Measurements from ENCODE around the gene ANK2.

Gene ANK2

GRCh38 chr4:113086172-113086695, 36.8 kb downstream of the ANK2 start:
- Histone ChIP-seq H3K27me3 (ENCODE audit: control insufficient read depth, insufficient read depth, low read length) (no peaks in the 10 kb centered on the region), H3K4me3 (ENCODE audit: low read length) (no peak overlapping the region), H3K36me3 (ENCODE audit: control insufficient read depth, insufficient read depth, low read length) (no peaks in the 10 kb centered on the region), H3K9me3 (ENCODE audit: control insufficient read depth, insufficient read depth, low read length) (no peaks in the 10 kb centered on the region), H3K4me1 (ENCODE audit: control insufficient read depth, insufficient read depth, low read length) (no peaks in the 10 kb centered on the region), H3K27ac (ENCODE audit: low read length) (no peak overlapping the region)
- WGBS (ENCODE audit: insufficient coverage, insufficient read length): 100% methylated on average over 1 of the region's 2 CpGs
- no peak for DNase-seq (ENCODE audit: low read depth, low spot score)

DNA sequence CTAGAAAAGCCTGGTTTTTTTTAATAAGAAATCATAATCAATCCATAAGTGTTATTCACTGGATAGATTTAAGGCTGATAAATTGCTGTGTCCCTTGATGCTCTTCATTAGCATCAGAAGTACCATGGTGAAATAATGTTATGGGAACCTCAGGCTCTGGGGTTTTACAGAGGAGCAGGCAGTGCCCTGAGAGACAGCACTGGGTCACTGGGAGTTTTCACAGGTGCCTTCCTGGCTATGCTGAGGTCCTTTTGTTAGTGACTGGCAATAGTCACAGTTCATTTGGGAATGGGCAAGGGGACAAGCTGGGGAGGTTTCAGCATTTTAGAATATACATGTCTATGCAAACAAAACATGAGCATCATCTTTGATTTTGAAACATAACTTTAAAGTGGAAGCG, 38.6 kb downstream of the ANK2 start:
- Histone ChIP-seq H3K4me3 (ENCODE audit: low read length) (no peak overlapping the region), H3K27ac (ENCODE audit: low read length) (no peak overlapping the region), H3K9me3 (ENCODE audit: control insufficient read depth, insufficient read depth, low read length) (no peaks in the 10 kb centered on the region), H3K4me1 (ENCODE audit: control insufficient read depth, insufficient read depth, low read length) (no peaks in the 10 kb centered on the region), H3K36me3 (ENCODE audit: control insufficient read depth, insufficient read depth, low read length) (no peaks in the 10 kb centered on the region), H3K27me3 (ENCODE audit: control insufficient read depth, insufficient read depth, low read length) (no peaks in the 10 kb centered on the region)
- WGBS (ENCODE audit: insufficient coverage, insufficient read length): no CpG with 5 or more reads among the region's 1 CpG
- no peak for DNase-seq (ENCODE audit: low read depth, low spot score)

- Histone ChIP-seq H3K4me3 (ENCODE audit: low read length) (no peak overlapping the region), H3K36me3 (ENCODE audit: control insufficient read depth, insufficient read depth, low read length) (no peaks in the 10 kb centered on the region), H3K9me3 (ENCODE audit: control insufficient read depth, insufficient read depth, low read length) (no peaks in the 10 kb centered on the region), H3K4me1 (ENCODE audit: control insufficient read depth, insufficient read depth, low read length) (no peaks in the 10 kb centered on the region), H3K27me3 (ENCODE audit: control insufficient read depth, insufficient read depth, low read length) (no peaks in the 10 kb centered on the region), H3K27ac (ENCODE audit: low read length) (no peak overlapping the region)
- no peak for DNase-seq (ENCODE audit: low read depth, low spot score)
These were observed 41.5 kb downstream of the ANK2 start for GRCh38 chr4:113090954-113091353.

DNA sequence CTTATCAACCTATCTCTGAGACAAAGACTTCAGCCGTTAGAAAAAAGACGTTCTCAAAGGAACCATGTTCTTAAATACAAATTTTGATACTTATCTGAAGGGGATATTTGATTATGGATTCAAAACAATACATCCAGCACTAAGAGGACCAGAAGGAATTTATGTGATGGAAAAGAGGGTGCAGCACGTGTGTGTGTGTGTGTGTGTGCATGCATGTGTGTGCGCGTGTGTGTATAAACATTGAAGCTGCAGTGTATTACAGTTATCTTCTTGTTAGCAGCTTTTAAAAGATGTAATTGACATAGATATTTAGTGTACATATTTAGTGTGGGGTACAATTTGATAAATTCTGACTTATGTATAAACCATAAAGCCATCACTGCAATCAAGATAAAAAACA, 44.9 kb downstream of the ANK2 start:
- Histone ChIP-seq H3K9me3 (ENCODE audit: control insufficient read depth, insufficient read depth, low read length) (no peaks in the 10 kb centered on the region), H3K27me3 (ENCODE audit: control insufficient read depth, insufficient read depth, low read length) (no peaks in the 10 kb centered on the region), H3K36me3 (ENCODE audit: control insufficient read depth, insufficient read depth, low read length) (no peaks in the 10 kb centered on the region), H3K4me3 (ENCODE audit: low read length) (no peak overlapping the region), H3K4me1 (ENCODE audit: control insufficient read depth, insufficient read depth, low read length) (no peaks in the 10 kb centered on the region), H3K27ac (ENCODE audit: low read length) (no peak overlapping the region)
- WGBS (ENCODE audit: insufficient coverage, insufficient read length): no CpG with 5 or more reads among the region's 5 CpGs
- no peak for DNase-seq (ENCODE audit: low read depth, low spot score)

GRCh38 chr4:113094802-113095201, 45.3 kb downstream of the ANK2 start:
- H3K4me3 ChIP-seq (ENCODE audit: low read length): no peak overlapping the region
- H3K27me3 ChIP-seq (ENCODE audit: control insufficient read depth, insufficient read depth, low read length): no peaks in the 10 kb centered on the region
- no peak for DNase-seq (ENCODE audit: low read depth, low spot score)

GRCh38 chr4:113101669-113102068, 52.2 kb downstream of the ANK2 start:
- no peaks in the 10 kb centered on the region for H3K36me3 ChIP-seq (ENCODE audit: control insufficient read depth, insufficient read depth, low read length)
- H3K27me3 ChIP-seq (ENCODE audit: control insufficient read depth, insufficient read depth, low read length): no peaks in the 10 kb centered on the region
- DNase-seq (ENCODE audit: low read depth, low spot score): no peak
- H3K27ac ChIP-seq (ENCODE audit: low read length): no peak overlapping the region
- no peaks in the 10 kb centered on the region for H3K9me3 ChIP-seq (ENCODE audit: control insufficient read depth, insufficient read depth, low read length)
- no CpG with 5 or more reads among the region's 1 CpG for WGBS (ENCODE audit: insufficient coverage, insufficient read length)
- H3K4me1 ChIP-seq (ENCODE audit: control insufficient read depth, insufficient read depth, low read length): no peaks in the 10 kb centered on the region
- H3K4me3 ChIP-seq (ENCODE audit: low read length): no peak overlapping the region

More at GRCh38 chr4:113094802-113095201, 45.3 kb downstream of the ANK2 start:
- Histone ChIP-seq H3K27ac (ENCODE audit: low read length) (no peak overlapping the region), H3K9me3 (ENCODE audit: control insufficient read depth, insufficient read depth, low read length) (no peaks in the 10 kb centered on the region), H3K4me1 (ENCODE audit: control insufficient read depth, insufficient read depth, low read length) (no peaks in the 10 kb centered on the region), H3K36me3 (ENCODE audit: control insufficient read depth, insufficient read depth, low read length) (no peaks in the 10 kb centered on the region)

DNA sequence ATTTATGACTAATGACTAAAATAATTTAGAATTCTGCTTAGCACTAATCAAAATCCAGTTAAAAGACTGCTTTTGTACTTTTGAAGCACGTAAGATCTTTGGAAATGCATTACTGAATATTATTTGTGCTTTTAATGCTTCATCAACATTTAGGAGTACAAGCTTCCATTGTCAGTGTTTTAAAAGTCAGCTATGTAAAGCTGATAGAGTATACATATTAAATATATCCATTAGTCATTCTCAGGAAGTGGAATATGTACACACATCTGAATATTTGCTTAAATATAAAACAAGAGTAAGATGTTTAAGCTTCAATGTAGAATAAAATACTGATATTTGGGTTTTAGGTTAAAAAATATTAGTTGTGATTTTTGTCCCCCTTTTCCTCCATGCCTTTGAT, 54.1 kb downstream of the ANK2 start:
- WGBS (ENCODE audit: insufficient coverage, insufficient read length): no CpG with 5 or more reads among the region's 1 CpG
- Histone ChIP-seq H3K4me1 (ENCODE audit: control insufficient read depth, insufficient read depth, low read length) (no peaks in the 10 kb centered on the region), H3K36me3 (ENCODE audit: control insufficient read depth, insufficient read depth, low read length) (no peaks in the 10 kb centered on the region), H3K9me3 (ENCODE audit: control insufficient read depth, insufficient read depth, low read length) (no peaks in the 10 kb centered on the region), H3K27ac (ENCODE audit: low read length) (no peak overlapping the region), H3K27me3 (ENCODE audit: control insufficient read depth, insufficient read depth, low read length) (no peaks in the 10 kb centered on the region), H3K4me3 (ENCODE audit: low read length) (no peak overlapping the region)
- DNase-seq (ENCODE audit: low read depth, low spot score): no peak

- no peak overlapping the region for H3K4me3 ChIP-seq (ENCODE audit: low read length)
- no peaks in the 10 kb centered on the region for H3K27me3 ChIP-seq (ENCODE audit: control insufficient read depth, insufficient read depth, low read length)
- no peak for DNase-seq (ENCODE audit: low read depth, low spot score)
- H3K27ac ChIP-seq (ENCODE audit: low read length): no peak overlapping the region
- H3K9me3 ChIP-seq (ENCODE audit: control insufficient read depth, insufficient read depth, low read length): no peaks in the 10 kb centered on the region
- H3K36me3 ChIP-seq (ENCODE audit: control insufficient read depth, insufficient read depth, low read length): no peaks in the 10 kb centered on the region
- H3K4me1 ChIP-seq (ENCODE audit: control insufficient read depth, insufficient read depth, low read length): no peaks in the 10 kb centered on the region
These were observed 56.7 kb downstream of the ANK2 start for GRCh38 chr4:113106108-113106507.

- H3K27ac ChIP-seq (ENCODE audit: low read length): no peak overlapping the region
- no peaks in the 10 kb centered on the region for H3K9me3 ChIP-seq (ENCODE audit: control insufficient read depth, insufficient read depth, low read length)
- H3K4me1 ChIP-seq (ENCODE audit: control insufficient read depth, insufficient read depth, low read length): no peaks in the 10 kb centered on the region
- no peak overlapping the region for H3K4me3 ChIP-seq (ENCODE audit: low read length)
- H3K27me3 ChIP-seq (ENCODE audit: control insufficient read depth, insufficient read depth, low read length): no peaks in the 10 kb centered on the region
- no peaks in the 10 kb centered on the region for H3K36me3 ChIP-seq (ENCODE audit: control insufficient read depth, insufficient read depth, low read length)
- WGBS (ENCODE audit: insufficient coverage, insufficient read length): no CpG with 5 or more reads among the region's 4 CpGs
- no peak for DNase-seq (ENCODE audit: low read depth, low spot score)
These were observed 59.8 kb downstream of the ANK2 start for GRCh38 chr4:113109106-113109718.

- H3K36me3 ChIP-seq (ENCODE audit: control insufficient read depth, insufficient read depth, low read length): no peaks in the 10 kb centered on the region
- H3K4me3 ChIP-seq (ENCODE audit: low read length): no peak overlapping the region
- WGBS (ENCODE audit: insufficient coverage, insufficient read length): no CpG with 5 or more reads among the region's 2 CpGs
- no peaks in the 10 kb centered on the region for H3K9me3 ChIP-seq (ENCODE audit: control insufficient read depth, insufficient read depth, low read length)
- DNase-seq (ENCODE audit: low read depth, low spot score): no peak
- H3K4me1 ChIP-seq (ENCODE audit: control insufficient read depth, insufficient read depth, low read length): peaks cover 4% of the 10 kb centered on the region
- no peaks in the 10 kb centered on the region for H3K27me3 ChIP-seq (ENCODE audit: control insufficient read depth, insufficient read depth, low read length)
- no peak overlapping the region for H3K27ac ChIP-seq (ENCODE audit: low read length)
These were observed 63.0 kb downstream of the ANK2 start for GRCh38 chr4:113112338-113112978.

DNA sequence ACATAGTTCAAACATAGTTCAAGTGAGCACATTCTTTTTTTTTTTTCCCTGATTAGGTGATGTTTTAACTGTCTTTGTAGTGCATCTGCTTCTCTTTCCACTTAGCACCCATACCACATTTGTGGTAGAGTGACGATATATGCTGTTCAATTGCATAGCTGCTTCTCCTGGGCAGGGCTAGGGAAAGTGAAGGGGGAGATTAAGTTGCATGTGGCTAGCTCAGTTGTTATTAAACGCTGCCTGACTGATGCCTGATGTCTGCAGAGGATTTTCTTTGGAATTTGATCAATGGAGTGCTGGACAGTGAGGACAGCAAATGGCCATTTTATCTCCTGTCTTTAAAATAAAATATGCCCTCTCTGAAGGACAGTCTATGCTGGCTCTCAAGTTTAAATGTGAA, 63.7 kb downstream of the ANK2 start:
- WGBS (ENCODE audit: insufficient coverage, insufficient read length): no CpG with 5 or more reads among the region's 2 CpGs
- DNase-seq (ENCODE audit: low read depth, low spot score): no peak

More for the DNA sequence above, 63.7 kb downstream of the ANK2 start:
- no peak overlapping the region for H3K27ac ChIP-seq (ENCODE audit: low read length)
- no peaks in the 10 kb centered on the region for H3K9me3 ChIP-seq (ENCODE audit: control insufficient read depth, insufficient read depth, low read length)
- H3K4me1 ChIP-seq (ENCODE audit: control insufficient read depth, insufficient read depth, low read length): peaks cover 4% of the 10 kb centered on the region
- no peaks in the 10 kb centered on the region for H3K36me3 ChIP-seq (ENCODE audit: control insufficient read depth, insufficient read depth, low read length)
- H3K27me3 ChIP-seq (ENCODE audit: control insufficient read depth, insufficient read depth, low read length): no peaks in the 10 kb centered on the region
- no peak overlapping the region for H3K4me3 ChIP-seq (ENCODE audit: low read length)

Measured in iPS DF 6.9 (cell line).